NCI-H2107 treated with DMSO at 0.1 percent for 48 hours (cell line): Measurements from ENCODE around the gene CARD9.

ENCODE experiments used
- DNase-seq: peaks from one replicate; lab custom pipeline; 2025; ENCODE audit not compliant: unreplicated experiment; lab: John Stamatoyannopoulos, UW

The CARD9 gene

GRCh38 chr9:136349546-136349945 is 23.9 kb downstream of the CARD9 start:
- no peak for DNase-seq

GRCh38 chr9:136348691-136349090 is 24.8 kb downstream of the CARD9 start:
- no peak for DNase-seq

DNA sequence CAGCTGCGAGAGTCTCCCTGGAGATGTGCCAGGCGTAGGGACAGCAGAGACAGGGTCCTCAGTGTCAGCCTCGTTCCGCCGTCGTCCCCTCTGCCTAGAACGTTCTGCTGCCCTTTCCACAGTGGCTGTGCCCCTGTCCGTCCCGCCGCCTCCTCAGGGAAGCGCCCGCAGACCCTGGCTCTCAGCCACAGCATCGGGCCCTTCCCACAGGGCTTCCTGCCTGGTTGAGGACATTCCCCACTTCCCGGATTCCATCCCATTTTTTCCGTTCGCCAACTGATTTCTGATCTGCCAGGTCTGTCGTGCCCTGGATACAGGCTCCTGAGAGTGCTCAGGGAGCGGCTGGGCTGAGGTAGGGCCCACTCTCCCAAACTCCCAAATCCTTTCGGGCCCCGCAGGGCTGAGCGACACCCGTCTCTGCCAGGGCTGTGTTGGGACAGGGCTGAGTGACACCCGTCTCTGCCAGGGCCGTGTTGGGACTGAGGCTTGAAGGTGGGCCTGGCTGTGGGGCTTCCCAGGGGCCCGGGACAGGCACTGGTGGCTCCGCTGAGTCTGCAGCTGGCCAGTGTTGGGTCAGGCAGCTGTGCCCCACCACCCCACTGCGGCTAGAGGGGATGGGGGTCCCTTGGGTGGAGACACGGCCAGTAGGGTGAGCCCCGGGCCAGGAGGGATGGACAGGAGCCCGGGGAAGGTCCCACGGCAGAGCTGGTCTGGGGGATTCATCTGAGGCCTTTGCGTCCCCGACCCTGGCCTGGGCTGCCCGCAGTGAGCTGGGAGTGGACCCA is 25.8 kb downstream of the CARD9 start:
- no peak for DNase-seq

- no peak for DNase-seq
Observed at GRCh38 chr9:136346927-136347465, 26.5 kb downstream of the CARD9 start.

DNA sequence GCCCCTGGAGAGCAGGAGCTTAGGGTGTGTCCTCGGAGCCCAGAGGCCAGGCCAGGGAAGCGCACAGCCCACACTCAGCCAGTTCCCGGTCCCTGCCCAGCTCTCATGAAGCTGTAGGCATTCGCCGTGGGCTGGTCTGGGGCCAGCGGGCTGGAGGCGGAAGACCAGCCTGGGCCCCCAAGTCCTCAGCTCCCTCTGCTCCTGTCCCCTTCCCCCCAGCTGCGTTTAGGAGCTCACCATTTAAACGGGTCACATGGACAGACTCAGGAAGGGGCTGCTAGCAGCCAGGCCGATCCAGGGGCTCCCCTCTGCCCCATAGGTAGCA is 27.4 kb downstream of the CARD9 start:
- DNase-seq = no peak

DNA sequence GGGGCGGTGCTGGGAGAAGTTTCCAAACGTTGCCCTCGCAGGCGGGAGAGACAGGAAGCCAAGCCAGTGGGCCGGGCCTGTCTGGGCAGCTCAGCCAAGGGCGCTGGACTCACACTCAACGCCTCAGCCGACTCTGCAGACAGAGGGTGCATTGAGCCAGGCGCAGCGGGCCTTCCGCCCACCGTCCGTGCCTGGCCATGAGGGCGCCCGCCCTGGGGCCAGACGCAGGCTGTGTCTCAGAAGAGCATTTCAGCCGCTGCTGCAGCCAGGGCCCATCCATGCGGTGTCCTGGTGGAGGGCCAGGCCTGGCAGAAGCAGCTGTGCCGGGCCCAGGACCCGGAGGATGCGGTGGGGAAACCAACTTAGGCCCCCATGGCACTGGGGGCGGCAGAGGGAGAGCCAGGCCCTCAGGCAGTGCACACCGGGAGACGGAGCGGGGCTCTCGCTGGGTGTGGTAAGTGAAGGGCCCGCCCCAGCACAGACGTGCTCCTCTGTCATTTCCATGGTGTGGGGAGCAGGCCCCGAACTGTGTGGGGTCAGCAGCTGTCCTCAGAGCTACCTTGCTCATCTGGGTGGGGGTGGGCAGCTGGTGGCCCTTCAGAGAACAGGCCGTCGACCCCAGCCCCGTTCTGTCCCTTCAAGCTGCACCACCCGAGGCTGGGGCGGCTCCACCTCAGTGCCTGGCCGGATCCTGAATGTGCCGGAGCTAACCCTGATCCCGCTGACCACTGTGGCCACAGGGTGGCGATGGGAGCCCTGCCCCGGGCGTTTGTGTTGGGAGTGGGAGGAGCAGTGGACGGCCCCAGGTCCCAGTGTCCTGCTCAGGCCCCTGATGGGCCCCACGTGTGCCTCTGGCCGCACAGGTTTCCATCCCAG is 27.9 kb downstream of the CARD9 start:
- no peak for DNase-seq

DNA sequence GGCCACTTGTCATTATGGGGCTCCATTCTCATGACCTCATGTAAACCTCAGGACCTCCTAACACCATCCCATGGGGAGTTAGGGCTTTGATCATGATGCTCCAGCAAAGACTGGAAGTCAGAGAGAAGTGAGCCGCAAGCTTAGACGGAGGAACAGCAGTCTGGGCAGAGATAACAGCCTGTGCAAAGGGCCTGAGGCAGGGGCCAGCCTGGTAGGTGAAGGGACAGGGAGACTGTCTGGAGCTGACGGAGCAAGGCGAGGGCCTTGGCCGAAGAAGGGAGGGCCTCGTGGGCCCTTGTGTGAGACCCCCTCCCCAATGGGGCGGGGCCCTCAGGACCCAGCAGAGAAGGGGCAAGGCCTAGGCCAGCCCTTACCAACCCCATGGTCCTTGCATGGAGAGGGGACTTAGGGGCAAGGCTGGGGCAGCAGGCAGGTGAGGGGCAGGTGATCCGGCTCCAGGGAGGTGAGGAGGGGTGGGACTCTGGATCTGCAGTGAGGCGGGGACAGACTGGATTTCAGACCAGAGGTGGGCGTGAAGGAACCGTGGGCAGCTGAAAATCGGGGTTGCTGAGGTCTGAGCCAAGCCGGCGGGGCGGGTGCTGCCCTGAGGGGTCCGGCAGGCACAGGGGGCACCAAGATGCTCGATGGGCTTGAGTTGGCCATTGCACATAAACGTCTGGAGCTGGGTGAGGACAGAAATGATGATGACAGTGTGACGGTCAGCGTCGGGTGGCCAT is 28.8 kb downstream of the CARD9 start:
- DNase-seq = no peak

- DNase-seq = no peak
Observed at GRCh38 chr9:136343884-136344269, 29.6 kb downstream of the CARD9 start.

DNA sequence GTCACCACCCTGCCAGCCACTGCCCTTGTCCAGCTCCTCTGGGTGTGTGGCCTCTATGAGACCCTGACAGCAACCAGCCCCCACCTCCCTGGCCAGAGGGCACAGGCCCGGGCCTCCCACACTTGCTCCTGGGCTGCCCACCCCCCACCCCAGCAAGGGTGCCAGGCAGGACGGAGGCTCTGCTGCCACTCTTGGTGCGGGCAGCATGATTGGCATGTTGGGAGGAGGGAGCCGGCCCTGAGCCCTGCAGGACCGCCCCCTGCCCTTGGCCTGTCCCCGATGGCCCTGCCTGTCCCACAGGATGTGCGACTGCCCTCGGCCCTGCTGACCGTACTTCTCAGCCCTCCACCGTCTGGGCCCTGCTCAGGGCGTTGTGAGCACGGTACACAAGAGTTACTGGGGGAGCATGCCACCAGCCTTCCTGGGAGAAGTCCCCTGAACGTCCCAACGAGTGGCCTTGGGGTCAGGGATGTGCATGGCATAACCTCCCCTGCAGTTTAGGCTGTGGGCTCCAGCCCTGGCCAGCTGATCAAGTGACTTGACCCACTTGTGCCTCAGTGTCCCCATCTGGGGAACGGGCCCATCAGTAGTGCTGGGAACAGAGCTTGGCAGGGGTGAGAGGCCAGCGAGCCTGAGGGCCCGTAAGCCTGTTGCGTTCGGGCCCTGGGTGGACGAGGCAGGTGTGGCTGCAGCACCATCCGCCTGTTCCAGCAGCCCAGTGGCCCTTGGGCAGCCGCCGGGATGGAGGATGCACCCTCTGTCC is 30.2 kb downstream of the CARD9 start:
- DNase-seq = no peak

DNA sequence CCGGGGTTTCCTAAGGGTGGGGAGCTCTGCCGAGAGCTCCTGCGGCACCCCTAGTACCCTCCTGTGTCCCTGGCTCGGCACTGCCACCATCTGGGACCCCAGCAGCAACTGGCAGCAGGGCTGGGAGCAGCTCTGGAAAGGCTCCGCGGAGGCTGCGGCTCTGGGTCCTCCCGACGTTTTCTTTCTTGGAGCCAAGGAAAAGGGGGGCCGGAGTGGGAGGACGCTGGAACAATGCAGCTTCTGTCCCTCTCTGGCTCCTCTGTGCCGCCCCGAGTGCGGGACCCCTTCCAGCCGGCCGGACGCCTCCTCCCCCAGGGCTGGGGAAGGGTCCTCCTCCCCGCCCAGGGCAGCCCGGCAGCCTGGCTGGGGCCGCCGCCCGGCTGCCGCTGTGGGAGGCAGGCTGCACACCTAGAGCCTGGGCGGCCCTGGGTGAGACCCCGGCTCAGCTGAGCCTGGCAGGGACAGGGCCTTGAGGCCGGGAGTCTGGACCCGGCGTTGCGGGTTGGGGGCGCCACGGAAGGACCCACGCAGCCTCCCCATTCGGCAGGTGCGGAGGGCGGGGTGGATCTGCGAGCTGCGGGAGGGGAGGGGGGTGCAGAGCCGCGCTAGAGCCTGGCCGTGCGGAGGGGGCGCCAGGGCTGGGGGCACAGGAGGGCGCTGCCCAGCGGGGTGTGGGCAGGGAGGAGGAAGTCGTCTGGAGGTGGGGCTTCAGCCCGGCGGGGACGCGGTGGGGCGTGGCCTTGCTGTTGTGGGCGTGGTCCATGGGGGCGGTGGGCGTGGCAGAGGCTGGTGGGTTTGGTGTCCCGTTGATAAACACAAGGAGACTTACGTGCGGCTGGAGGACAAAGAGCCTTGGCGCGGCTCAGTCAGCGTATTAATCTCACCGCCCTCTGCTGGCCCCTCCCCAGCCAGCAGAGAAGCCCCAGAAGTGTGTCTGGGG is 31.0 kb downstream of the CARD9 start:
- DNase-seq = no peak

- DNase-seq = no peak
Observed at GRCh38 chr9:136341769-136342168, 31.7 kb downstream of the CARD9 start.

GRCh38 chr9:136341042-136341655 is 32.3 kb downstream of the CARD9 start:
- DNase-seq = no peak

DNA sequence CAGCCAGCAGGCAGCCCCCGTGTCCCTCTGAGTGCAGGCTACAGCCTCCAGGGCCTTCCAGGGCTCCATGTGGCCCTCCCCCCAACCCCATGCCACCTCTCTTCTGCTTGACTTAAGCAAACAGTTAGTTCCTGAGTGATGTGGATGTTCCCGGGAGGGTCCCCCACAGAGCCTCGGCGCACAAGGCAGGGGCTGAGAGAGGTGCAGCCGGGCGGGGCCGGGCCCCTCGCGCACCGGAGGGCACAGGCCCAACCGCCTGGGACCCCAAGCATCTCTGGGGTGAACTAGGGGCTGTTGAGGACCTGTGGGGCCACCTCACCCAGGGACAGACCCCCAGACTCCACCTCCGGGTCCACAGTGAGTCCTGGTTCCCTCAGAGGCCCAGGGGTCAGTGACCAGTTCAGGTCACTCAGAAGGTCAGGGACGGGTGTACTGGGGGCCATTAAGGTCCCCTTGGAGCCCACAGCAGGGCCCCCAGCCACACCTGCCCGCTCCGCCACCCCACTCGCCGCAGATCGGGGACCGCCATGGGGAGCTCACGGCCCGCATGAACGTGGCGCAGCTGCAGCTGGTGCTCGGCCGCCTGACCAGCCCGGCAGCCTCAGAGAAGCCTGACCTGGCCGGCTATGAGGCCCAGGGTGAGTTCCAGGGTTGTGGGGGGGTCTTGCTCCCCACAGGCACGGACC is 33.0 kb downstream of the CARD9 start:
- DNase-seq = no peak

GRCh38 chr9:136339958-136340310 is 33.5 kb downstream of the CARD9 start:
- DNase-seq = no peak

DNA sequence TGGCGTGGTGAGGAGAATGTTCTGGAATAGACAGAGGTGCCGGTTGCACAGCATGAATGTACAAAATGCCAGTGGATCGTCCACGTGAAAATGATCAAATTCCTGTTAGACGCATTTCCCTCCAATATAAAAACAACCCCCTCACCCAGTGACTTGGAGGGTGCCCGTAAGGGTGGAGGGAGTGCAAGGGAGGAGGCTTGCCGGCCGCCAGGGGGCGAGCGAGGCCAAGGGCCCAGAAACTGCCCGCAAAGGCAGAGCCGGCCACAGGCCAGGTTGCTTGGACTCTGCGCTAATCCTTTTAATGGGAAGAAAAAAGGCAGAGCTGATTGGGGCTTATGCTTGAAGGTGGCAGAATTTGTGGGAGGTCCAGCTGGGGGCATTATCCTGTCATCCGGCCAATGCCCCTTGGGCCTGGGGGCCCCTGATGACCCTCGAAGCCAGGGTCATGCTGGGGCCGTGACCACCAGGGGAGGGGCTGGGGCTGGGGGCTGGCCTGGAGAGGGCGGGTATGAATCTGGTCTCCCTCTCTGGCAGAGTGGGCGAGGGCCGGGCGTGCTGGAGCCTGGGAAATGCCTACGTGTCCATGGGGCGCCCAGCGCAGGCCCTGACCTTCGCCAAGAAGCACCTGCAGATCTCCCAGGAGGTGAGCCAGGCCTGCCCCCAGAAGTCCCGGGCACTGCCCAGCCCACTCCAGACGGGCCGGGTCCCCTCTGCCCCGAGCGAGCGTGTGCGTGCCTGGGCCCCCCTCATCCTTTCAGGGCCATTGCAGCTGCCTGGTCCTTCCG is 34.1 kb downstream of the CARD9 start:
- no peak for DNase-seq

- no peak for DNase-seq
Observed at GRCh38 chr9:136338511-136338910, 35.0 kb downstream of the CARD9 start.

DNA sequence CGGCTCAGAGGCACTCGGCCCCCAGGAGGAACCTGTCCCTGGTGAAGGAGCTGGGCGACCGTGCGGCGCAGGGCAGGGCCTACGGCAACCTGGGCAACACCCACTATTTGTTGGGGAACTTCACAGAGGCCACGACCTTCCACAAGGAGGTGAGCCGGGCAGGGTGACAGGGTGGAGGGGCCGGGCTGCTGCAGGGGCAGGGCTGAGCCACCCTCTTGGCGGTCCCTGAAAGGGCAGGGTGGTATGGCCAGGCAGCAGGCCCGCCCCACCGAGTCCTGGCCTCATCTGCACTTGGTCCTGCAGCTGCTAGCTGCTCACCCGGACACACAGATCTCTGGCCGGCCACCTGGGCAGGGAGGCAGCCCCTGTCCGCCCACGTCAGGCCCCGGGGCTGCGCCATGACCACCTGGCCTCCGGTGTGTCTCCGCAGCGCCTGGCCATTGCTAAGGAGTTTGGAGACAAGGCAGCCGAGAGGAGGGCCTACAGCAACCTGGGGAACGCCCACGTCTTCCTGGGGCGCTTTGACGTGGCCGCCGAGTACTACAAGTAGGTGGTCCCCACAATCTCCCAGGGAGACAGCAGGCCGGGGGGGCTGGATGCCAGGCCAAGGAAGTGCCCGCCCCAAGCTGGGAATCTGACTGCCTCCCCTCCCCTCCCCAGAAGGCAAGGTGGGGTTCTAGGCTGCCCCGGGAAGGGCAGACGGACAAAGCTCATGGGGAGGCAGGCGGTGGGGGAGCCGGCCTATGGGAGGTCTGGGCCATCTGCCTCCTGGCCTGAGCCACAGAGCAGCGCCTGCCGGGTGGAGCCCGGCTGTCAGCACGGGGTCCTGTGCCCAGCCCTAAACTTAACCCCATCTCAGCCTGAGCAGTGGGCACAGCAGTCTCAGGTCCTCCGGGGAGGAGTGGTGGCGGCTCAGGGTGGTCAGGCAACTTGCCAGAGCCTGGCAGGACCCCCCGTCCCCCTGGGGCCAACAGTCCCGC is 35.8 kb downstream of the CARD9 start:
- no peak for DNase-seq
